ENCODE data around the gene ITPR3. TPM values are rescaled to one million over a fixed set of nuclear protein-coding genes. Genes with fewer than 3 reads are reported as not detected.

Gene ITPR3
- total RNA-seq, 1 donor from 2014 or later = 6.4 TPM

DNA sequence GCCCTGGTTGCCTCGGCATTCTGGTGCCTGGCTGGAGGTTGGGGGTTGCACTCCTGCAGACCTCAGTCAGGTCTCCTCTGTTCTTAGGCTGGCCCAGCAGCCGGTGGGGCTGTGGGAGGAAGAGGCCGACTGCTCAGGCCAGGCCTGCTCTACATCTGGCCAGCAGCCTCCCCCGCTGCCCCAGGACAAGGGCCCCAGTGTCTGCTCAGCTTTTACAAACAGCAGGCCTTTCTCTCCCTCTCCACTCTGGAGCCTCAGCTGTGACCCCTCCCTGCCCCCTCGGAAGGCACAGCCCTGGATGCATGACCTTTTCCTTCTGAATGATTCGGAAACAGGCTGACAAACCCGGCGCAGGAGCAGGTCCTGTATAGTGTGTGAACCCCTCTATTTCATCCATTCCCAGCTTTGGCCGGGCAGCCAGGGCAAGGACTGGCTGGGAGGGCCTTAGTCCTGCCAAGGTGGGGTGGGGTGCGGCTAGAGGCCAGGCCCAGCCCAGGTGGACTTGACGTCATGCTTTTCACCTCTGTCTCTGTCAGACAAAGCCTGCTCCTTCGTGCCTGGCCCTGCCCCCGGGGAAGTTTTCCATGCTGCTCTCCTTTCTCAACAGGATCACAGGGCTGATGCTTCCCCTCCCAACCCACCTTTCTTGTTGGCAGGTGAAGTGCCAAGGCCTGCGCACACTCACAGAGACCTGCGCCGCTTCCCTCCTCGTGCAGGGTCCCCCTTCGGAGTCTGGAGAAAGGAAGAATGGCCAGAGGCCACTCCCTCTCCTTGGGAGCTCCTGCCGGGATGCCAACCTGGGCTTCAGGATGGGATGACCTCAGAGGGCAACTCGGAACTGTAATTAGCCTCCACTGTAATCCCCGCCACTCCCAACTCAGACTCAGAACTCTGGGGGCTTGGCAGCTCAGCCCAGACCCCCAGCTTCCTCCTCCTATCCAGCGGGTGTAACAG, 10.1 kb upstream of the ITPR3 start:
- Mint-ChIP-seq H3K4me3 (no peak overlapping the region), H3K9me3 (no peaks in the 10 kb centered on the region), H3K27me3 (ENCODE audit: low read depth) (peaks cover 2% of the 10 kb centered on the region), H3K27ac (peak overlapping the region; percentile 67), H3K4me1 (peaks cover 25% of the 10 kb centered on the region), H3K36me3 (no peaks in the 10 kb centered on the region)
- TF ChIP-seq, protein P1, sequence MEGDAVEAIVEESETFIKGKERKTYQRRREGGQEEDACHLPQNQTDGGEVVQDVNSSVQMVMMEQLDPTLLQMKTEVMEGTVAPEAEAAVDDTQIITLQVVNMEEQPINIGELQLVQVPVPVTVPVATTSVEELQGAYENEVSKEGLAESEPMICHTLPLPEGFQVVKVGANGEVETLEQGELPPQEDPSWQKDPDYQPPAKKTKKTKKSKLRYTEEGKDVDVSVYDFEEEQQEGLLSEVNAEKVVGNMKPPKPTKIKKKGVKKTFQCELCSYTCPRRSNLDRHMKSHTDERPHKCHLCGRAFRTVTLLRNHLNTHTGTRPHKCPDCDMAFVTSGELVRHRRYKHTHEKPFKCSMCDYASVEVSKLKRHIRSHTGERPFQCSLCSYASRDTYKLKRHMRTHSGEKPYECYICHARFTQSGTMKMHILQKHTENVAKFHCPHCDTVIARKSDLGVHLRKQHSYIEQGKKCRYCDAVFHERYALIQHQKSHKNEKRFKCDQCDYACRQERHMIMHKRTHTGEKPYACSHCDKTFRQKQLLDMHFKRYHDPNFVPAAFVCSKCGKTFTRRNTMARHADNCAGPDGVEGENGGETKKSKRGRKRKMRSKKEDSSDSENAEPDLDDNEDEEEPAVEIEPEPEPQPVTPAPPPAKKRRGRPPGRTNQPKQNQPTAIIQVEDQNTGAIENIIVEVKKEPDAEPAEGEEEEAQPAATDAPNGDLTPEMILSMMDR (IDR thresholded peaks at IDR 0.05; ENCODE audit: unreplicated experiment) = no peak
- no peak for DNase-seq (ENCODE audit: low spot score in 2 of 2, unreplicated experiment in 2 of 2)

DNA sequence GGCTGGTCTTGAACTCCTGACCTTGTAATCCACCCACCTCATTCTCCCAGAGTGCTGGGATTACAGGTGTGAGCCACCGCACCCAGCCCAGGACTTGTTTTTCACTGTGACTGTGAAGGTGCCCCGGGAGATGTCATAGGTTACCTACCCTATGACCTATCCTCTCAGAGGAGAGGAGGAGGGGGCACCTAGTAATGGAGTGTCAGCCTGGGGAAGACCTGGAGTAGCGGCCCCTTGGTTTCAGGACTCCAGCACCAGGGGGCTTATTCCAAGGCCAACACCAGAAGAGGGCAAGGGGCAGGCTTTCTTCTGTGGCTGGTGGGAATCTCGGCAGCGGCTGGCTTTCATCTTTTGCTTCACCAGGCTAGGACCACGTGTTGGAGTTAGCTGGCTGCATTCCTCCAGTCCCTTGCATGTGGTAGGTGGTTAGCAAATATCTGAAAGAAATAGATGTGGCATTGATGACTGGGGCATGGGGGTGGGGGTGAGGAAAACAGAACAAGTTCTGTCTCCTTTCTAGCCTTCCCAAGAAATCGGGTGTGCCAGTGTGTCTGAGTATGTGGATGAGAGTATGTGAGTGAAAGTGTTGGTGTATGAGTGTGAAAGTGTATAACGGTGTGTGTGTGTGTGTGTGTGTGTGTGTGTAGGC, 7.9 kb upstream of the ITPR3 start:
- Mint-ChIP-seq H3K27me3 (ENCODE audit: low read depth) (peaks cover 4% of the 10 kb centered on the region), H3K4me3 (no peak overlapping the region), H3K9me3 (no peaks in the 10 kb centered on the region), H3K4me1 (peaks cover 25% of the 10 kb centered on the region), H3K36me3 (no peaks in the 10 kb centered on the region), H3K27ac (no peak overlapping the region)
- DNase-seq (ENCODE audit: low spot score in 2 of 2, unreplicated experiment in 2 of 2) = no peak
- TF ChIP-seq, protein P1 (IDR thresholded peaks at IDR 0.05; ENCODE audit: unreplicated experiment) = no peak

DNA sequence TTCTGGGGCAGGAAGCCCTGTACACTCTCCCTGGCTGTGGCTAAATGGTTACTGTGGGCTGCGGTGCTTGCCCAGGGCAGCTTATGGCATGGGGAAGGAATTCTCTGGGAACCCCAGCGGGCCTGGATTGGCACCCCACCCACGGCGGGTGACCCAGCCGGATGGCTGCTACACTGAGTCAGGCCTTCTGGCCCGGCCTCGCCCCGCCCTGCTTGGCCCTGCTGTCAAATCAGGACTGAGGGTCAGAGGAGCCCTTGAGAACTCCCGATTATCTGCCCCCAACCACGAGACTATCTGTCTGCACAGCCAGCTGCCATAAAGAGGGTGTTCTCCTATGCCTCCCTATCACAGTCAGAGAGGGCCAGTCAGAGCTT, 7.3 kb upstream of the ITPR3 start:
- Mint-ChIP-seq H3K27ac (no peak overlapping the region), H3K4me3 (no peak overlapping the region), H3K4me1 (peaks cover 25% of the 10 kb centered on the region), H3K36me3 (no peaks in the 10 kb centered on the region), H3K9me3 (no peaks in the 10 kb centered on the region), H3K27me3 (ENCODE audit: low read depth) (peaks cover 10% of the 10 kb centered on the region)
- no peak for DNase-seq (ENCODE audit: low spot score in 2 of 2, unreplicated experiment in 2 of 2)
- TF ChIP-seq, protein P1 (IDR thresholded peaks at IDR 0.05; ENCODE audit: unreplicated experiment) = no peak

DNA sequence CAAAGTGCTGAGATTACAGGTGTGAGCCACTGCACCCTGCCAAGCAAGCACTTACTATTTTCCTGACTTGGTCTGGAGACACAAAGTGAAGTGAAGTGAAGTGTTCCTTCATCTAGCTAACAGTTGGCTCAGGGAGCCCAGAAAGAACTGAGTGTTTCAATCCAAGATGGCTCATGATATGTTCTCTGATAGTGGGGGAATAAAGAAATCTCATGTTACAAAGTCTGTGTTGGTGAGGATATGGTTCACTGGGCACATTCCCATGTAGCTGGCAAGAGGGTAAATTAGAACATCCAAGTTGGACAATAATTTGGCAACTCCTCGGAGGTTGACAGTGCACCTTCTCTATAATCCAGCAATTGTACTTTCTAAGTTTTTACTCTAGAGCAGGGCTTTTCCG, 5.0 kb upstream of the ITPR3 start:
- no peak for DNase-seq (ENCODE audit: low spot score in 2 of 2, unreplicated experiment in 2 of 2)
- TF ChIP-seq, protein P1 (IDR thresholded peaks at IDR 0.05; ENCODE audit: unreplicated experiment) = no peak
- H3K27me3 Mint-ChIP-seq (ENCODE audit: low read depth) = peaks cover 28% of the 10 kb centered on the region
- H3K27ac Mint-ChIP-seq = no peak overlapping the region
- H3K4me3 Mint-ChIP-seq = no peak overlapping the region
- H3K4me1 Mint-ChIP-seq = peaks cover 14% of the 10 kb centered on the region
- H3K9me3 Mint-ChIP-seq = no peaks in the 10 kb centered on the region
- H3K36me3 Mint-ChIP-seq = no peaks in the 10 kb centered on the region

DNA sequence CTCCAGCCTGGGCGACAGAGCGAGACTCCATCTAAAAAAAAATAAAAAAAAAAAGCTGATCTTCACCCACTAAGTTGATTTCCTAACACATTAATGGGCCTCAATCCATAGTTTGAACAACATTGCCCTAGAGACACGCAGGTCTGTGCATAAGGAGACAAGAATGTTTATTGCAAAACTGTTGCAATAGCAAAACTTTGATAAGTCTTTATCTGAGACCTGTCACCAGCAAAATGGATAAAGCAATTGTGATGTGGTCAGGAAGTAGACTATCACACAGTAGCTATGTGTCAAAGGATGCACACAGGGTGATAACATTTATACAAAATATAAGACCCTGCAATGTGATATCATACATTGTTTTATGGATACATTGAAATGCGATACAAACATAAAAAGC, 4.2 kb upstream of the ITPR3 start:
- H3K4me3 Mint-ChIP-seq = no peak overlapping the region
- DNase-seq (ENCODE audit: low spot score in 2 of 2, unreplicated experiment in 2 of 2) = no peak
- TF ChIP-seq, protein P1 (IDR thresholded peaks at IDR 0.05; ENCODE audit: unreplicated experiment) = no peak
- H3K27me3 Mint-ChIP-seq (ENCODE audit: low read depth) = peaks cover 33% of the 10 kb centered on the region
- no peak overlapping the region for H3K27ac Mint-ChIP-seq
- peaks cover 12% of the 10 kb centered on the region for H3K4me1 Mint-ChIP-seq
- H3K9me3 Mint-ChIP-seq = no peaks in the 10 kb centered on the region
- no peaks in the 10 kb centered on the region for H3K36me3 Mint-ChIP-seq
